ENCODE data around the gene SPARCL1.
"Not testable (repeated sequence)": the region's sequence is repeated elsewhere in the genome, so short reads cannot be mapped to it uniquely, and the experiment has no call there.

DNA sequence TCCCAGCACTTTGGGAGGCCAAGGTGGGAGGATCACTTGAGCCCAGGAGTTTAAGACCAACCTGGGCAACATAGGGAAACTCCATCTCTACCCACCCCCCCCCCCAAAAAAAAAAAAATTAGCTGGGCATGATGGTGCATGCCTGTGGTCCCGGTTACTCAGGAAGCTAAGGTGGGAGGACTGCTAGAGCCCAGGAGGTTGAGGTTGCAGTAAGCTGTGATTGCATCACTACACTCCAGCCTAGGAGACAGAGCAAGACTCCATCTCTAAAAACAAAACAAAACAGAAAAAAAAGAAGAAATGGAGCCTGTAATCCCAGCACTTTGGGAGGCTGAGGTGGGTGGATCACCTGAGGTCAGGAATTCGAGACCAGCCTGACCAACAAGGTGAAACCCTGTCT is 37.3 kb downstream of the SPARCL1 start:
- TF ChIP-seq, protein P1, sequence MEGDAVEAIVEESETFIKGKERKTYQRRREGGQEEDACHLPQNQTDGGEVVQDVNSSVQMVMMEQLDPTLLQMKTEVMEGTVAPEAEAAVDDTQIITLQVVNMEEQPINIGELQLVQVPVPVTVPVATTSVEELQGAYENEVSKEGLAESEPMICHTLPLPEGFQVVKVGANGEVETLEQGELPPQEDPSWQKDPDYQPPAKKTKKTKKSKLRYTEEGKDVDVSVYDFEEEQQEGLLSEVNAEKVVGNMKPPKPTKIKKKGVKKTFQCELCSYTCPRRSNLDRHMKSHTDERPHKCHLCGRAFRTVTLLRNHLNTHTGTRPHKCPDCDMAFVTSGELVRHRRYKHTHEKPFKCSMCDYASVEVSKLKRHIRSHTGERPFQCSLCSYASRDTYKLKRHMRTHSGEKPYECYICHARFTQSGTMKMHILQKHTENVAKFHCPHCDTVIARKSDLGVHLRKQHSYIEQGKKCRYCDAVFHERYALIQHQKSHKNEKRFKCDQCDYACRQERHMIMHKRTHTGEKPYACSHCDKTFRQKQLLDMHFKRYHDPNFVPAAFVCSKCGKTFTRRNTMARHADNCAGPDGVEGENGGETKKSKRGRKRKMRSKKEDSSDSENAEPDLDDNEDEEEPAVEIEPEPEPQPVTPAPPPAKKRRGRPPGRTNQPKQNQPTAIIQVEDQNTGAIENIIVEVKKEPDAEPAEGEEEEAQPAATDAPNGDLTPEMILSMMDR (tag by site-specific recombination; IDR thresholded peaks at IDR 0.05) = not testable (repeated sequence)
- TF ChIP-seq SP7, ZNF624, ZBTB20, IKZF3, ZBTB1 (tag by site-specific recombination; IDR thresholded peaks at IDR 0.05): not testable (repeated sequence)
- TF ChIP-seq, protein P2, sequence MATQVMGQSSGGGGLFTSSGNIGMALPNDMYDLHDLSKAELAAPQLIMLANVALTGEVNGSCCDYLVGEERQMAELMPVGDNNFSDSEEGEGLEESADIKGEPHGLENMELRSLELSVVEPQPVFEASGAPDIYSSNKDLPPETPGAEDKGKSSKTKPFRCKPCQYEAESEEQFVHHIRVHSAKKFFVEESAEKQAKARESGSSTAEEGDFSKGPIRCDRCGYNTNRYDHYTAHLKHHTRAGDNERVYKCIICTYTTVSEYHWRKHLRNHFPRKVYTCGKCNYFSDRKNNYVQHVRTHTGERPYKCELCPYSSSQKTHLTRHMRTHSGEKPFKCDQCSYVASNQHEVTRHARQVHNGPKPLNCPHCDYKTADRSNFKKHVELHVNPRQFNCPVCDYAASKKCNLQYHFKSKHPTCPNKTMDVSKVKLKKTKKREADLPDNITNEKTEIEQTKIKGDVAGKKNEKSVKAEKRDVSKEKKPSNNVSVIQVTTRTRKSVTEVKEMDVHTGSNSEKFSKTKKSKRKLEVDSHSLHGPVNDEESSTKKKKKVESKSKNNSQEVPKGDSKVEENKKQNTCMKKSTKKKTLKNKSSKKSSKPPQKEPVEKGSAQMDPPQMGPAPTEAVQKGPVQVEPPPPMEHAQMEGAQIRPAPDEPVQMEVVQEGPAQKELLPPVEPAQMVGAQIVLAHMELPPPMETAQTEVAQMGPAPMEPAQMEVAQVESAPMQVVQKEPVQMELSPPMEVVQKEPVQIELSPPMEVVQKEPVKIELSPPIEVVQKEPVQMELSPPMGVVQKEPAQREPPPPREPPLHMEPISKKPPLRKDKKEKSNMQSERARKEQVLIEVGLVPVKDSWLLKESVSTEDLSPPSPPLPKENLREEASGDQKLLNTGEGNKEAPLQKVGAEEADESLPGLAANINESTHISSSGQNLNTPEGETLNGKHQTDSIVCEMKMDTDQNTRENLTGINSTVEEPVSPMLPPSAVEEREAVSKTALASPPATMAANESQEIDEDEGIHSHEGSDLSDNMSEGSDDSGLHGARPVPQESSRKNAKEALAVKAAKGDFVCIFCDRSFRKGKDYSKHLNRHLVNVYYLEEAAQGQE (tag by site-specific recombination; IDR thresholded peaks at IDR 0.05) = not testable (repeated sequence)
- TF ChIP-seq, protein P3, sequence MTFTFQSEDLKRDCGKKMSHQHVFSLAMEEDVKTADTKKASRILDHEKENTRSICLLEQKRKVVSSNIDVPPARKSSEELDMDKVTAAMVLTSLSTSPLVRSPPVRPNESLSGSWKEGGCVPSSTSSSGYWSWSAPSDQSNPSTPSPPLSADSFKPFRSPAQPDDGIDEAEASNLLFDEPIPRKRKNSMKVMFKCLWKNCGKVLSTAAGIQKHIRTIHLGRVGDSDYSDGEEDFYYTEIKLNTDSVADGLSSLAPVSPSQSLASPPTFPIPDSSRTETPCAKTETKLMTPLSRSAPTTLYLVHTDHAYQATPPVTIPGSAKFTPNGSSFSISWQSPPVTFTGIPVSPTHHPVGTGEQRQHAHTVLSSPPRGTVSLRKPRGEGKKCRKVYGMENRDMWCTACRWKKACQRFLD (tag by site-specific recombination; IDR thresholded peaks at IDR 0.05) = not testable (repeated sequence)
- TF ChIP-seq, protein P4, sequence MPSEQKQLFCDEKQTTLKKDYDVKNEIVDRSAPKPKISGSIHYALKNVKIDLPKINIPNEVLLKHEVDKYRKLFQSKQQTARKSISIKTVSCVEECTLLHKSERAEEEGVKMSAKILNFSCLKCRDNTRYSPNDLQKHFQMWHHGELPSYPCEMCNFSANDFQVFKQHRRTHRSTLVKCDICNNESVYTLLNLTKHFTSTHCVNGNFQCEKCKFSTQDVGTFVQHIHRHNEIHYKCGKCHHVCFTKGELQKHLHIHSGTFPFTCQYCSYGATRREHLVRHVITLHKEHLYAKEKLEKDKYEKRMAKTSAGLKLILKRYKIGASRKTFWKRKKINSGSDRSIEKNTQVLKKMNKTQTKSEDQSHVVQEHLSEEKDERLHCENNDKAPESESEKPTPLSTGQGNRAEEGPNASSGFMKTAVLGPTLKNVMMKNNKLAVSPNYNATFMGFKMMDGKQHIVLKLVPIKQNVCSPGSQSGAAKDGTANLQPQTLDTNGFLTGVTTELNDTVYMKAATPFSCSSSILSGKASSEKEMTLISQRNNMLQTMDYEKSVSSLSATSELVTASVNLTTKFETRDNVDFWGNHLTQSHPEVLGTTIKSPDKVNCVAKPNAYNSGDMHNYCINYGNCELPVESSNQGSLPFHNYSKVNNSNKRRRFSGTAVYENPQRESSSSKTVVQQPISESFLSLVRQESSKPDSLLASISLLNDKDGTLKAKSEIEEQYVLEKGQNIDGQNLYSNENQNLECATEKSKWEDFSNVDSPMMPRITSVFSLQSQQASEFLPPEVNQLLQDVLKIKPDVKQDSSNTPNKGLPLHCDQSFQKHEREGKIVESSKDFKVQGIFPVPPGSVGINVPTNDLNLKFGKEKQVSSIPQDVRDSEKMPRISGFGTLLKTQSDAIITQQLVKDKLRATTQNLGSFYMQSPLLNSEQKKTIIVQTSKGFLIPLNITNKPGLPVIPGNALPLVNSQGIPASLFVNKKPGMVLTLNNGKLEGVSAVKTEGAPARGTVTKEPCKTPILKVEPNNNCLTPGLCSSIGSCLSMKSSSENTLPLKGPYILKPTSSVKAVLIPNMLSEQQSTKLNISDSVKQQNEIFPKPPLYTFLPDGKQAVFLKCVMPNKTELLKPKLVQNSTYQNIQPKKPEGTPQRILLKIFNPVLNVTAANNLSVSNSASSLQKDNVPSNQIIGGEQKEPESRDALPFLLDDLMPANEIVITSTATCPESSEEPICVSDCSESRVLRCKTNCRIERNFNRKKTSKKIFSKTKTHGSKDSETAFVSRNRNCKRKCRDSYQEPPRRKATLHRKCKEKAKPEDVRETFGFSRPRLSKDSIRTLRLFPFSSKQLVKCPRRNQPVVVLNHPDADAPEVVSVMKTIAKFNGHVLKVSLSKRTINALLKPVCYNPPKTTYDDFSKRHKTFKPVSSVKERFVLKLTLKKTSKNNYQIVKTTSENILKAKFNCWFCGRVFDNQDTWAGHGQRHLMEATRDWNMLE (tag by site-specific recombination; conservative IDR thresholded peaks at IDR 0.05; ENCODE audit: low read depth) = not testable (repeated sequence)

Data from HEK293 (cell line).